Ovary (tissue), 9 donors: ENCODE results near the gene C1orf21. TPM values are rescaled to one million over a fixed set of nuclear protein-coding genes. Genes with fewer than 3 reads are reported as not detected.

Source experiments
- DNase-seq, 5 donors: peaks; one replicate each; pipeline ENCODE4 v3.0.0-alpha.2; 2019 to 2020
- H3K27ac ChIP-seq, 2 donors: fragments of 200-600 bp; one replicate each; pipeline versions ENCODE4 v1.5.1 to v1.8.0; 2019 to 2022
- H3K27me3 ChIP-seq: fragments of 200-600 bp; one replicate; pipeline ENCODE4 v1.8.0; 2022
- H3K36me3 ChIP-seq: fragments of 200-600 bp; sonication (generic); one replicate; pipeline ENCODE4 v1.5.1; 2019
- H3K4me1 ChIP-seq: one replicate; pipeline ENCODE4 v1.8.1; 2013; ENCODE audit warnings: mild to moderate bottlenecking, moderate library complexity; ENCODE audit not compliant: insufficient read depth
- H3K4me3 ChIP-seq: fragments of 200-600 bp; sonication (generic); one replicate; pipeline ENCODE4 v1.5.1; 2017
- H3K9me3 ChIP-seq, 2 donors: fragments of 200-600 bp in 1 of 2; sonication (generic) in 1 of 2; one replicate each; pipeline versions ENCODE4 v1.5.1 to v1.8.1; 2013 to 2019; ENCODE audit warnings: mild to moderate bottlenecking in 1 of 2, moderate library complexity in 1 of 2
- EP300 ChIP-seq: sonication (generic); formaldehyde crosslinking; IDR thresholded peaks from one replicate; pipeline ENCODE4 v1.6.1; 2017; ENCODE audit warnings: antibody characterized with exemption
- POLR2A ChIP-seq: fragments of 450-650 bp; IDR thresholded peaks from one replicate; pipeline ENCODE4 v1.6.1; 2017; ENCODE audit warnings: antibody characterized with exemption, mild to moderate bottlenecking, moderate library complexity
- WGBS, 3 donors: extraction: QIAGEN DNeasy Blood & Tissue Kit in 1 of 3; methylation state at CpG; one replicate each; pipeline versions ENCODE4 v1.1.5 to v1.1.7; 2013 to 2017; 5-methylcytosine and 5-hydroxymethylcytosine counted together
- intact Hi-C, 4 donors: fragments of 100-400 bp; cut with DNase I; formaldehyde crosslinking; loops; one replicate each; pipeline versions ENCODE4 v1.11.0 to v1.15.1; 2022 to 2023
- polyA plus RNA-seq, 2 donors: library from polyadenylated mRNA; stranded (reverse); fragments of 200-250 nt in 1 of 2; fragments of 350-450 nt in 1 of 2; fragmentation: Illumina TruSeq in 1 of 2; extraction: RNeasy Lipid Tissue Mini Kit (QIAGEN cat#74804) in 1 of 2; gene quantifications; one replicate each; pipeline ENCODE4 v1.2.3, GENCODE V29; 2013 to 2014
- total RNA-seq, 7 donors: library from RNA; depleted of rRNA in 2 of 7; stranded (reverse); fragments of >200 nt in 2 of 7; fragmentation: NEBNext Ultra II Directional in 3 of 7; extraction: Animal tissue kit (Norgen Biotek cat#: 25700) in 3 of 7; gene quantifications; one replicate each; pipeline versions ENCODE4 v1.1.0 to v1.2.4, GENCODE V29; 2016 to 2023
- TF ChIP-seq, protein P1 (sequence below), 3 donors: fragments of 450-650 bp in 2 of 3; fragments of 200-600 bp in 1 of 3; IDR thresholded peaks; one replicate each; pipeline versions ENCODE4 v1.5.1 to v1.8.0; 2016 to 2022; ENCODE audit warnings: antibody characterized with exemption in 3 of 3, mild to moderate bottlenecking in 1 of 3
- donor health status: DM: no; HTN: no; CAD: no; lungs with moderate emphysema.
- donor health status: DM: no; HTN: no; CAD: no.
- donor health status: Bipolar disorder and iron deficiency.
- donor health status: DM: yes; HTN: yes; CAD: no.
- donor health status: DM: no; HTN: no; CAD: no.
- donor health status: DM: yes; HTN: yes; CAD: no.

C1orf21 gene
- total and polyA plus RNA-seq, 9 donors: 22.9 to 108 (median 59.4) TPM

DNA sequence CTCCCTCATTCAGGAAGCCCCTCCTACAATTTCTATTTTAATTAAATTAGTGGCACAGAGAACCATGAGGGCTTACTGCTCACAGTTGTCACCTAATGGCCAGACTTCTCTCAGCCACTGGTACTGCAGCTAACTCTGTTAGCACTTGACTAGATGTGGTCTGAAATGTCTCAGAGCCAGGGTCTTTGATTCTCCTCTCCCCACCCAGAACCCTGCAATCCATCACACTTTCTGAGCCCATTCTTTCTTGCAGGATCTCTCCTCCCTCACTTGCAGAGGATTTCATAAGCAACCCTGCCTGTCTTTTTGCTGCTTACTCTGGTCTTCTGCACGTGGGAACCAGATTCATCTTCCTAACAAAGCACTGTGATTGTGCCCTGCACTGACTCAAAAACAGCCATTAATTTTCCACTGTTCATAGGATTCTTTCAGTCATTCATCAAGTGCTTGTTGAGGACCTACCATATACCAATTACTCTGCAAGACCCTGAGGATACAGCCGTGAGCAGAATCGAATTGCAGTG, 259.4 kb downstream of the C1orf21 start:
- Histone ChIP-seq H3K36me3 (no peaks in the 10 kb centered on the region), H3K4me1 (no peaks in the 10 kb centered on the region), H3K9me3 (no peaks in the 10 kb centered on the region), H3K27ac (no peak overlapping the region), H3K27me3 (no peaks in the 10 kb centered on the region), H3K4me3 (no peak overlapping the region)
- intact Hi-C loops: no loop called here
- no peak for DNase-seq
- 78 to 84% (median 79%) methylated on average over 3 of the region's 3 CpGs for WGBS, 3 donors
- TF ChIP-seq, protein P1, sequence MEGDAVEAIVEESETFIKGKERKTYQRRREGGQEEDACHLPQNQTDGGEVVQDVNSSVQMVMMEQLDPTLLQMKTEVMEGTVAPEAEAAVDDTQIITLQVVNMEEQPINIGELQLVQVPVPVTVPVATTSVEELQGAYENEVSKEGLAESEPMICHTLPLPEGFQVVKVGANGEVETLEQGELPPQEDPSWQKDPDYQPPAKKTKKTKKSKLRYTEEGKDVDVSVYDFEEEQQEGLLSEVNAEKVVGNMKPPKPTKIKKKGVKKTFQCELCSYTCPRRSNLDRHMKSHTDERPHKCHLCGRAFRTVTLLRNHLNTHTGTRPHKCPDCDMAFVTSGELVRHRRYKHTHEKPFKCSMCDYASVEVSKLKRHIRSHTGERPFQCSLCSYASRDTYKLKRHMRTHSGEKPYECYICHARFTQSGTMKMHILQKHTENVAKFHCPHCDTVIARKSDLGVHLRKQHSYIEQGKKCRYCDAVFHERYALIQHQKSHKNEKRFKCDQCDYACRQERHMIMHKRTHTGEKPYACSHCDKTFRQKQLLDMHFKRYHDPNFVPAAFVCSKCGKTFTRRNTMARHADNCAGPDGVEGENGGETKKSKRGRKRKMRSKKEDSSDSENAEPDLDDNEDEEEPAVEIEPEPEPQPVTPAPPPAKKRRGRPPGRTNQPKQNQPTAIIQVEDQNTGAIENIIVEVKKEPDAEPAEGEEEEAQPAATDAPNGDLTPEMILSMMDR (IDR thresholded peaks at IDR 0.05): no peak
- TF ChIP-seq POLR2A (no peak), EP300 (no peak)

DNA sequence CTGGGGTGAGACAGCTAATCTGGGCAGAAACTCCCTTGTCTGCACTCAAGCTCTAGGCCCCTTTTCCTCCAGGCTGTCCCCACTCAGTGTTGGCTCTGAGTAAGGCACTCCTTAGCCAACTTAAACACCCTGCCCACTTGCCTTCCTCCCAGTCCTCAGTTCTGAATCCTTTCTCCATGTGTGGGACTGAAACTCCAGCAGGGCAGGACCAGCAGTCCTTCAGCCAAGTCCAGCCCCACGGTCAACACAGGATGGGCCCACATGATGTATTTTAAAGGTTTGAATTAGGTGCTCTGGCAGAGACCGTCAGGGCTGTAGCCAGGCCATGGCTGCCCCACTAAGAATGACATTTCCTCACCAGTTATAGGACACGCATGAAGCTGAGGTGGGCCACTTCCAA, 260.0 kb downstream of the C1orf21 start:
- H3K4me3 ChIP-seq: no peak overlapping the region
- no peaks in the 10 kb centered on the region for H3K9me3 ChIP-seq
- no peak overlapping the region for H3K27ac ChIP-seq
- H3K4me1 ChIP-seq: no peaks in the 10 kb centered on the region
- TF ChIP-seq, protein P1 (IDR thresholded peaks at IDR 0.05): no peak
- no peak for TF ChIP-seq POLR2A
- no peak for TF ChIP-seq EP300
- no peaks in the 10 kb centered on the region for H3K36me3 ChIP-seq
- DNase-seq: no peak
- WGBS, 3 donors: 85 to 98% (median 97%) methylated on average over 3 of the region's 3 CpGs
- intact Hi-C loops: no loop called here
- H3K27me3 ChIP-seq: no peaks in the 10 kb centered on the region

DNA sequence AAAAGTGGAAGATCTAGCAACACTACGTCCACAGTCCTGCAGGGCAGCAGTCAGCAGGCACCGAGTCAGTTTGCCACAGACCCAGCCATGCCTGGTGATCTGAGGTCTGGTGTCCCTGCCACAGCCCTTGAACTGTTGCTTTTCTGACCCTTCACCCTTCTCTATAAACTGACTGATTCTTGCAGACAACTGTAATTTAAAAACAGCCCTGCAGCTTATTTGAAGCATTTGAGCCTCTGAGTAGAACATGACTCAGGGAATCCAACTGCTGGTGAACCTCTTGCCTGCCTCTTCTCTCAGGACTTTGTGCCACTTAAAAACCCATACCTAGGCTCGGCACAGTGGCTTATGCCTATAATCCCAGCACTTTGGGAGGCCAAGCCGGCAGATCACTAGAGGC, 260.6 kb downstream of the C1orf21 start:
- intact Hi-C loops: no loop called here
- Histone ChIP-seq H3K27me3 (no peaks in the 10 kb centered on the region), H3K27ac (no peak overlapping the region), H3K4me1 (no peaks in the 10 kb centered on the region), H3K9me3 (no peaks in the 10 kb centered on the region), H3K36me3 (no peaks in the 10 kb centered on the region), H3K4me3 (no peak overlapping the region)
- DNase-seq: no peak
- 85 to 92% (median 91%) methylated on average over 4 of the region's 4 CpGs for WGBS, 3 donors
- TF ChIP-seq EP300: no peak
- TF ChIP-seq, protein P1 (IDR thresholded peaks at IDR 0.05): no peak

DNA sequence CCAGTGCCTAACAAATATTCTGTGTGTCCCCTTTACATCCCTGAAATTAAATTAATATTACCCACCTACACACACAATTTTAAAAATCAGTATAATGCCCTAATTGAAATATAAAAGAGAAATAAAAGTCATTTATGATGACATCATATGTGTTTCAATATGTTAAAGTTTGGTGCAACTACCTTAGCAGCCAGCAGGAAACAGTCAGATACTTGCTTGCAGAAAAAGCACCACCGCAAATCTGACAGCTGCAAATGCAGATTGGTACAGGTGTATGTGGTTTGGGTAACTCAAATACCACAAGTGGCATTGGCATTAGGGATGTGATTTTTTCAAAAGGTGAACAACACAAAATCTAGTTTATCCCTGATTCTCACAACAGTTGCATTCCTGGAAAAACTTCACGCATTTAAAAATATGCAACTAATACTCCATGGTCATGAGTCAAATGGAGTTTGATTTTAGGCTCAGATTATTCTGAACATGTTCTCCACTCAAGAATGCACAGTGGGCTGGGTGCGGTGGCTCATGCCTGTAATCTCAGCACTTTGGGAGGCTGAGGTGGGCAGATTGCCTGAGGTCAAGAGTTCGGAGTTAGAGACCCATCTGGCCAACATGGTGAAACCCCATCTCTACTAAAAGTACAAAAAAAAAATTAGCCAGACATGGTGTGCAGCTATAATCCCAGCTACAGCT, 261.5 kb downstream of the C1orf21 start:
- H3K27ac ChIP-seq: no peak overlapping the region
- H3K36me3 ChIP-seq: no peaks in the 10 kb centered on the region
- H3K27me3 ChIP-seq: no peaks in the 10 kb centered on the region
- no peak for DNase-seq
- no peak for TF ChIP-seq EP300
- TF ChIP-seq POLR2A: no peak
- TF ChIP-seq, protein P1 (IDR thresholded peaks at IDR 0.05): no peak
- no peak overlapping the region for H3K4me3 ChIP-seq
- intact Hi-C loops: no loop called here
- H3K9me3 ChIP-seq: no peaks in the 10 kb centered on the region
- 88 to 92% (median 91%) methylated on average over 4 of the region's 4 CpGs for WGBS, 3 donors
- no peaks in the 10 kb centered on the region for H3K4me1 ChIP-seq
